Measurements from ENCODE around the gene TTC13.

TTC13 gene

GRCh38 chr1:230907472-230908205 lies 71.0 kb downstream of the TTC13 start:
- DNase-seq (ENCODE audit: low read depth): no peak

DNA sequence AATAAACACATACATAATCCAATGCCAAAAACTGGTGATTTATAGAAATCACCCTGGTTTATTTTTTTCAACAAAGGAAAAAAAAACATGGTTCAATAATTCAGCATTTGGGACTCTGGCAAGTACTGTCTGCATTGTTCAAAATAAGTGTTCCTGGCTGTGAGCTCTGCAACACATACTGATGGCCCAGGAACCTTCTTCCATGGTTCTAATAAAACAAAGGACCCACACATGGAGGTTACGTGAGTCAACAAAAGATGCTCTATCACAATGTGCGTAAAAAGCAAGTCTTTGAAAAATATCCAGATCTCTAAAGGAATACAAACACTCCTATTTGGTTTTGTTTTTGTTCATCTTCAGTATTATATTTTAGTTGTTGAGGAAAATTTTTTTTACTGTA lies 72.4 kb downstream of the TTC13 start:
- DNase-seq (ENCODE audit: low read depth): no peak

GRCh38 chr1:230905733-230906132 lies 72.9 kb downstream of the TTC13 start:
- DNase-seq (ENCODE audit: low read depth): no peak

DNA sequence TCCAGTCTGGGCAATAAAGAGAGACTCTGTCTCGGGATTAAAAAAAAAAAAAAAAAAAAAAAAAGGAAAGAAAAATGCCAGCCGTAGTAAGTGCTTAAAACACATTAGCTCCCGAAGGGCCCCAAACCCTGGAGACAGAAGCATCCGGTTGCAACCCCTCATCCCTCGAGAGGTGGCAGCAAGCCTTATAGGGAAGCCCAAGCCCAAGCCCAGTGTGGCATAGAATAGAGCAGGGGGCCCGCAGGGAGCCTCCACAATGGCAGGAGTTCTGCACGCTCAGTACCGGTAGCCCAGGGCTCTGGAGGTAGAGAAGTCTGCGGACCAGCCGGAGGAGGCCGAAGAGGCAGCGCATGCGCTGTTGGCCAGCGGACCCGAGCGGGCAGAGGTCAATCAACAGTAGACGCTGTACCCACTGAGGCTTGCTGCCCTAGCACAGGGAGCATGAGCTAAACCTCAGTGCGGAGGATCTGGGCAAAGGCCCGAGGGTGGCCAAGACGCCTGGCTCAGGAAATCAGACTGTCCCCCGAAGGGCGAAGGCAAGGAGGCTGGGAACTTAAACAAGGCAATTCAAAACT lies 76.2 kb downstream of the TTC13 start:
- DNase-seq (ENCODE audit: low read depth): no peak

- DNase-seq (ENCODE audit: low read depth): no peak
These were observed 77.0 kb downstream of the TTC13 start for GRCh38 chr1:230901671-230902070.

DNA sequence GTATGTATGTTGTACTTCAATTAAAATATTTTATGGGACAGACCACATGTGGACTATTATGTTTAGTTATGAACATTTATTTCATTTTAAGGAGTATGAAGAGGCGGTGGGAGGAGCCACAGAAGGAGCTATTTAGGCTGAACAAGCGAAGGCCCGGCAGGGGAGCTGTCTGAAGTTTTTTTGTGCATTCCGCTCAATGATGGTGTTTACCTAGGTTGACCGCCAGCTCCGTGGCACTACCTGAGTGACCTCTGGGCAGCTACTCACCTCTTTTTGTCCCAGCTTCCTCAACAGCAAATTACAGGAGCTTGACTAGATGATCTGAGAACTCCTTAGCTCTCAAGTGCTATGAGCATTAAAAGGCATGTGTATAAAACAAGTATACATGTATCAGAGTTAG lies 77.7 kb downstream of the TTC13 start:
- no peak for DNase-seq (ENCODE audit: low read depth)

- DNase-seq (ENCODE audit: low read depth): no peak
These were observed 78.8 kb downstream of the TTC13 start for GRCh38 chr1:230899841-230900251.

DNA sequence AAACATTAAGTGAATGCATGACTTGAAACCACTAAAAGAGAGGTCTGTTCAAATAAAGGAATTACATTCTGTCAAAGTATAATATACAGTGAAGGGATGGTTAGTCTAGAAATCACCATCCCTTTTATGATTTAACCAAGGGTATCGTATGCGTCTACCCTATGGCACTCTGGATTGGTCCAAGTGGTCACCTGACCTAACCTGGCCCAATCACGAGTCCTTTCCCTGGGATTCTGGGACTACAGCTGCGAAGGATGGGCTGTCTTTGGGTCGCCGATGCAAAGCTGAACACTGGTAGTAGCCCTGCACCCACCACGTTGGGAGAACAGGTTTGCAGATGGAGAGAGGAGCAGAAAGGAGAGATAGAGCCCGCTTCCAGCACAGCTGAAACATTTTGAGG lies 79.9 kb downstream of the TTC13 start:
- no peak for DNase-seq (ENCODE audit: low read depth)

- DNase-seq (ENCODE audit: low read depth): no peak
These were observed 80.5 kb downstream of the TTC13 start for GRCh38 chr1:230898144-230898543.

- DNase-seq (ENCODE audit: low read depth): no peak
These were observed 81.9 kb downstream of the TTC13 start for GRCh38 chr1:230896779-230897178.

- no peak for DNase-seq (ENCODE audit: low read depth)
These were observed 83.2 kb downstream of the TTC13 start for GRCh38 chr1:230895452-230895851.

DNA sequence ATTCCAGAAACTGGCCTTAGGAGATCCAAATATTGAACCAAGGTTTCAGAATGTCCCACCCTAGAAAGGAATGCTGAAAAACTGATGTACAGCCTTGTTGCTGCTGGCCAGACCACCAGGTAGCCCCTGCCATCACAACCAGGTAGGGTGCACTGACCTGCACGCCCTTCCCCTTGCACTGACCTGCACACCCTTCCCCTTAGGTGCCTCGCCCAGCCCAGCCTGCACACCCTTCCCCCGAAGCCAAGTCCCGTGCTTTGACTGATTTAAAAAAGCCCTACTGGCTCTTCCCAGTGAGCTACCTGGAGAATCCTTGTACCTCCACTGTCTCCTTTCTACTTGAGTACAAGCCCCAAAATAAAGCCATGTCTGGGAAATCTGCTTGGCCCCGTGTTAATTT lies 84.0 kb downstream of the TTC13 start:
- no peak for DNase-seq (ENCODE audit: low read depth)

DNA sequence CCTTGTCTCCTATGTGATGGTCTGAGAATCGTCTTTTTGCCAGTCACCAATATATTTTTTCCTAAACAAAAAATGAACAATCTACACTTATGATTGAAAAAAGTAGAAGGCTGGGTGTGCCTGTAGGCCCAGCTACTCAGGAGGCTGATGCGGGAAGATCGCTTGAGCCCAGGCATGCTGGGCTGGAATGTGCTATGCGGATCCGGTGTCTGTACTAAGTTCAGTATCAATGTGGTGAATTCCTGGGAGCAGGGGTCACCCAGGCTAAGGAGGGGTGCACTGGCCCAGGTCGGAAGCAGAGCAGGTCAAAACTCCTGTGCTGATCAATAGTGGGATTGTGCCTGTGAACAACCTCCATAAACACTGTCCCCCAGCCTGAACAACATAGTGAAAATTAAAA lies 84.6 kb downstream of the TTC13 start:
- no peak for DNase-seq (ENCODE audit: low read depth)

DNA sequence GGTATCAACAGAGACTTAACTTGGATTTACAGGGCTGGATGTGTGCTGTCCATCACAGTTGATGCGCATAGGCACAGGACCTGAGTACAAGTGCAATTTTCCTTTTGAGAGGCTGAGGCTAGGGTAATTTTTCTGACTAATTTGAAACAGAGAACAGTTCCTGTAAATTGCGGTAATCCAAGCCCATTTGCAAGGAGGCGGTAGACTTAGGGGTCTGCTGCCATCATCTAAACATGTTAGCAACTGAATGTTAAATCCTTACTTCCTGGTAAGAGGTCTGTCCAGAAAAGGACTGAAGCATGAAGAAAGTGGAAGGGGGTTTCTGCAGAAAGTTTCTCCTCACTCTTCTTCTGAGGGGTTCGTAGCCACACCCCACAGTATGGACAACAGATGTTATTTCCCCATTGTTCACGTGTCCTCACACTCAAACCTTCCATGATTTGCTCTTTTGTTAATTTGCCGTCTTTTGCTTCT lies 86.6 kb downstream of the TTC13 start:
- no peak for DNase-seq (ENCODE audit: low read depth)

DNA sequence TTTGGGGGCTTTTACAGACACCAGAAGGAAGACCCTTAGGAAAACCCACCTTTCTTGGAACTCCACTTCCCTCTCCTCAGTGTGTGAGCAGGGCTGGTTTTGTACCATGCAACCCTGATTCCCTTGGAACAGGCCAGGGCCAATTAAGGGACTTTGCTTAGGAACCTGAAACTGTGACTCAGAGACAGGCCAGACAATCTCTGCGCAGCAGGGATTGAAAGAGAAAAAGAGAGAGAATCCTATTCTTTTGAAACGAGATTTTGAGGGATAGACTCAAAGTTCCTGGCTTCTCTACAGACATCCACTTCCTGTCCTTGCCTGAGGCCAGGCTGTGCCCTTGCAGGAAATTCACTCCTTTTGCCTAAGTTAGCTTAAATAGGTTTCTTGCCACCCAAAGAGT lies 87.2 kb downstream of the TTC13 start:
- DNase-seq (ENCODE audit: low read depth): no peak

DNA sequence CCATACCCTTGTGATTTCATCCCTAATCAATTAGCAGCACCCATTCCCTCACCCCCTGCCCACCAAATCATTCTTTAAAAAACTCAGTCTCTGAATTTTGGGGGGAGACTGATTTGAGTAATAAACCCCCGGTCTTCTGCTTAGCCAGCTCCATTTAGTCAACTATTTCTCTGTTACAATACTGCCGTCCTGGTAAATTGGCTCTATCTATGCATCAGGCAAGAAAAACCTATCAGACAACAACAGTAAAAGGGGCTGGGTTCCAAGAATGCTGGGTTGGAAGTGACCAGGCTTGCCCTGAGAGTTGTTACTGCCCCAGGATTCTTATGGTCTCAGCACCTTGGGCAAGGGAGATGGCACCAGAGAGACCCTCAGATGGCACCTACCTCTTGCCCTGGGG lies 94.0 kb downstream of the TTC13 start:
- no peak for DNase-seq (ENCODE audit: low read depth)

GRCh38 chr1:230883967-230884366 lies 94.7 kb downstream of the TTC13 start:
- no peak for DNase-seq (ENCODE audit: low read depth)

- no peak for DNase-seq (ENCODE audit: low read depth)
These were observed 98.9 kb downstream of the TTC13 start for GRCh38 chr1:230879778-230880177.

DNA sequence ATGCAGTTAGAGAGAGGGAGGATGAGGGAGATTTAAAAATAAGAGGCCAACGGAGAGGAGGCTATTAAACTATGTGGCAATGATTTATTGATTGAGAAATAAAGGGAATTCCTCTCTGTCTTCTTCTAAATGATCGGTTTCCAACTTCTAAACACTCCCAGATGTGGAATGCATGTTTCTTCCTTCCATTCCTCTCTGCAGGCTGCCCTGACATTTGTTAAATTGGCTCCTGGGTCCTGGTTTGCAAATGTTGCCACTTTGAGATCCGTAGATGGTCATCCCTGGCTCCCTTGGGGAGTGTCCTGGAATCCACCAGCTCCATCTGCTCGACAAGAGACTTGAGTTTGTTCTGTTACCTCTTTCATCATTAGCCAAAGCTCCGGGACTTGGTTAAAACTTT lies 100.1 kb downstream of the TTC13 start:
- no peak for DNase-seq (ENCODE audit: low read depth)

- DNase-seq (ENCODE audit: low read depth): no peak
These were observed 100.6 kb downstream of the TTC13 start for GRCh38 chr1:230877924-230878590.

DNA sequence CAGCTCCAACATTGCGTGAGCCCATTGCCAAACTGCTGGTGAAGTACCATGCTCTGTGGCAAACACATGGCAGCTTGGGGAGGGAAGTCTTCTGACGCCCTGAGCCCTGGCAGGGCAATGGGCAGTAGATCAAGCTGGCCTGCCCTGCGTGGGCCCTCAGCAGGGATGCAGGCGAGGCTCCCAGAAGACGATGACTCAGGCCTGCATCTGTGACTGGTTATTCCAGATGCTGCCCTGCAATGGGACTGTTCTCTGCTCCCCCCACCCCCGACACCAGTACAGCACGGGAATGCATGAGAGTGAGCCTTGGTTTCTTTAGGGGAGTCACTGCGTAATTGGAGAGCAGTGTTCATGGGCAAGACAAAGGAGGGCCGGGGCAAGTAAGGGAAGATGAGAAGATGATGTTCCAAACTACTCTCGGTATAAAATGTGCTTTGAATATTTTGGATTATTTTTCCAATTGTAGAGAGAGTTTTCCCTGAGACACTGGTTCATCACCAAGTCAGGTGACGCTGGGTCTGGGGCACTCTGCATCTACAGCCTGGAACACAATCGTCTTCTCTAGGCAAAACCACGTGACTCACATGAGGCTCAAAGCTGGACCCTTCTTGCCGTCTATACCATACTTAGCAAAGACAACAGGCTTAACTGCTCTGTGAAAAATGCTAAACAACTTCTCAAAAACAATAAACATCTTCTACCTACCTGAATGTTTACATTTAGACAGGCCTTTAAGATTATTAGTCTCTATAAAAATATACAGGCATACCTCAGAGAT lies 101.3 kb downstream of the TTC13 start:
- DNase-seq (ENCODE audit: low read depth): no peak

DNA sequence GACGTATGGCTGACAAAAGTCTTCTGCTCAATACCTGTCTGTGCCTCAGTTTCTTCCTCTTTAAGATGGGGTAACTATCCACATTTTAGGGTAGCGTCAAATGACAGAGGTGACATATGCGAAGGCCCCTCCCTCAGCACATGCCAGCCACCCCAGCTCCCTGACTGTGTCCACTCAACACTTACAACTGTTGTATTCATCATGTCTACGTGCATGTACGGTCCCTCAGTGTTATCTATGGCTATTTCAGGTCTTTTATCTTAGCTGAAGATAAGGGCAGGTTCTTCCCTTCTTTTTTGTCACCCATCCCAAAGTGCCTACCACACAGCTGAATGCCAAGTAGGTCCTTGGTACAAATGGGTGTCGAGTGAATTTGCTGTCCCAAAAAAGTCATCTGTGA lies 102.0 kb downstream of the TTC13 start:
- no peak for DNase-seq (ENCODE audit: low read depth)

DNA sequence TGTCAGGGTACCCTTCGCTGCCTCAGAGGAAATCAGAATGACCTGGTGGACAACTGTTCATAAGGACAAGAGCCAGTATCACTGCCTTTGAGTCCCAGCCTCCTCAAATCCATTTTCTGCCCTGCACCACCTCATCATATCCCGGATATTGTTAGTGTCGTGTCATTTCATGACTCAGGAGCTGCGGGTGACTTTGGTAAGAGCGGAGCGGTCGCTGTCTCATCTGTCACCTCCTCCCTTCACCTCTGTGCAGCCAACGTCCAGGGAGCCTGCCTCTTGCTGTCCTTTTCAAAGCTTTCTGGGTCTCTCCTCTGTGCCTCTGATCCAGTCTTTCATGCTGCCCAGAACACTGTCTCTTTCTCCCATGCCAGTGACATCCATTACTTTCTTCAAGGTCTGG lies 103.3 kb downstream of the TTC13 start:
- no peak for DNase-seq (ENCODE audit: low read depth)
